GM23248 (cell line): ENCODE measurements around the gene RNASET2. TPM values are rescaled to one million over a fixed set of nuclear protein-coding genes. Genes with fewer than 3 reads are reported as not detected.

Experiments
- DNase-seq: peaks from one replicate; pipeline ENCODE4 v3.0.0-alpha.2; 2015
- H2AFZ ChIP-seq: fragments of 200-600 bp; sonication (generic); 2 replicates; pipeline ENCODE4 v1.6.1; 2016; ENCODE audit warnings: antibody characterized with exemption
- H3F3A ChIP-seq: fragments of 200-600 bp; sonication (generic); 2 replicates; pipeline ENCODE4 v1.6.1; 2016; ENCODE audit warnings: mild to moderate bottlenecking, antibody characterized with exemption, mixed run types; ENCODE audit not compliant: insufficient read depth
- H3K27ac ChIP-seq: fragments of 200-600 bp; sonication (generic); 2 replicates; pipeline ENCODE4 v1.5.1; 2016; ENCODE audit warnings: mild to moderate bottlenecking
- H3K27me3 ChIP-seq: fragments of 200-600 bp; sonication (generic); replicated peaks from 2 replicates; pipeline ENCODE4 v1.6.1; 2016; ENCODE audit warnings: mild to moderate bottlenecking; ENCODE audit not compliant: insufficient read depth
- H3K36me3 ChIP-seq: fragments of 200-600 bp; sonication (generic); 2 replicates; pipeline ENCODE4 v1.6.1; 2016; ENCODE audit warnings: low read depth, mild to moderate bottlenecking
- H3K4me1 ChIP-seq: fragments of 200-600 bp; sonication (generic); 2 replicates; pipeline ENCODE4 v1.6.1; 2016; ENCODE audit warnings: mild to moderate bottlenecking; ENCODE audit not compliant: insufficient read depth
- H3K4me2 ChIP-seq: fragments of 200-600 bp; sonication (generic); one replicate; pipeline ENCODE4 v1.6.1; 2016; ENCODE audit warnings: mild to moderate bottlenecking; ENCODE audit not compliant: unreplicated experiment
- H3K4me3 ChIP-seq: fragments of 200-600 bp; sonication (generic); 2 replicates; pipeline ENCODE4 v1.5.1; 2016; ENCODE audit warnings: mild to moderate bottlenecking
- H3K79me2 ChIP-seq: fragments of 200-600 bp; sonication (generic); 2 replicates; pipeline ENCODE4 v1.6.1; 2016; ENCODE audit warnings: mild to moderate bottlenecking; ENCODE audit not compliant: insufficient read depth
- H3K9ac ChIP-seq: fragments of 200-600 bp; sonication (generic); 2 replicates; pipeline ENCODE4 v1.6.1; 2016; ENCODE audit warnings: mild to moderate bottlenecking
- H3K9me2 ChIP-seq: fragments of 200-600 bp; sonication (generic); 2 replicates; pipeline ENCODE4 v1.6.1; 2016; ENCODE audit warnings: mixed run types, mild to moderate bottlenecking, moderate library complexity; ENCODE audit not compliant: insufficient read depth
- H3K9me3 ChIP-seq: fragments of 200-600 bp; sonication (generic); one replicate; pipeline ENCODE4 v1.6.1; 2017; ENCODE audit warnings: low read depth
- H4K20me1 ChIP-seq: fragments of 200-600 bp; sonication (generic); 2 replicates; pipeline ENCODE4 v1.6.0; 2016; ENCODE audit not compliant: insufficient read depth
- EZH2 ChIP-seq: fragments of 200-600 bp; sonication (generic); IDR thresholded peaks from 2 replicates; pipeline ENCODE4 v1.6.1; 2018; ENCODE audit warnings: antibody characterized with exemption, mild to moderate bottlenecking; ENCODE audit not compliant: insufficient read depth, poor library complexity, severe bottlenecking
- EZH2phosphoT487 ChIP-seq: fragments of 200-600 bp; sonication (generic); IDR thresholded peaks from 2 replicates; pipeline ENCODE4 v1.6.1; 2018; ENCODE audit warnings: antibody characterized with exemption, moderate library complexity, mild to moderate bottlenecking, low read depth; ENCODE audit not compliant: insufficient read depth
- WGBS, 2 experiments: methylation state at CpG; one replicate each; pipeline ENCODE4 v1.1.6; 2015 to 2017; ENCODE audit warnings: low lambda C conversion rate in 2 of 2, low coverage in 1 of 2; ENCODE audit errors: missing lambda C conversion rate in 2 of 2; 5-methylcytosine and 5-hydroxymethylcytosine counted together
- in situ Hi-C: fragments of 300-500 bp; cut with MboI; formaldehyde crosslinking; loops from 2 replicates; pipeline ENCODE4 v1.15.0; 2020
- polyA plus RNA-seq: library from polyadenylated mRNA; unstranded; fragments of >200 nt; fragmentation: Nextera tagmentation; extraction: Ambion mirVana; gene quantifications from 2 replicates; pipeline ENCODE4 v1.2.1, GENCODE V29; 2016
- total RNA-seq: library from RNA; depleted of rRNA; stranded (reverse); fragments of >200 nt; shearing (Covaris generic); gene quantifications from 2 replicates; pipeline ENCODE4 v1.2.3, GENCODE V29; 2014

The RNASET2 gene
- total and polyA plus RNA-seq, 2 experiments from 2014 or later = 26.8 to 34.4 TPM

GRCh38 chr6:166906376-166907044, 49.8 kb downstream of the RNASET2 start:
- no peaks in the 10 kb centered on the region for H3K27me3 ChIP-seq
- H3K36me3 ChIP-seq = no peaks in the 10 kb centered on the region
- no peaks in the 10 kb centered on the region for H3F3A ChIP-seq
- no peaks in the 10 kb centered on the region for H3K79me2 ChIP-seq
- no peak overlapping the region for H2AFZ ChIP-seq
- H3K27ac ChIP-seq = no peak overlapping the region
- no peak overlapping the region for H3K4me2 ChIP-seq
- H3K4me1 ChIP-seq = no peaks in the 10 kb centered on the region
- H3K9me3 ChIP-seq = no peaks in the 10 kb centered on the region
- H4K20me1 ChIP-seq = no peaks in the 10 kb centered on the region
- no peak for DNase-seq
- in situ Hi-C loops = no loop called here
- no peak overlapping the region for H3K9ac ChIP-seq
- whole genome bisulfite sequencing, 2 experiments = 49 to 50% methylated on average over 12 to 17 of the region's 17 CpGs
- H3K4me3 ChIP-seq = no peak overlapping the region
- no peaks in the 10 kb centered on the region for H3K9me2 ChIP-seq
- TF ChIP-seq EZH2 (no peak), EZH2phosphoT487 (no peak)

GRCh38 chr6:166905505-166906134, 50.7 kb downstream of the RNASET2 start:
- Histone ChIP-seq H3K27ac (no peak overlapping the region), H3K27me3 (no peaks in the 10 kb centered on the region), H3K9me2 (no peaks in the 10 kb centered on the region), H3K9me3 (no peaks in the 10 kb centered on the region), H2AFZ (no peak overlapping the region), H3K79me2 (no peaks in the 10 kb centered on the region), H3K4me3 (no peak overlapping the region), H3K4me2 (no peak overlapping the region), H4K20me1 (no peaks in the 10 kb centered on the region), H3K9ac (no peak overlapping the region), H3F3A (no peaks in the 10 kb centered on the region), H3K36me3 (no peaks in the 10 kb centered on the region), H3K4me1 (no peaks in the 10 kb centered on the region)
- no peak for DNase-seq
- 28 to 29% methylated on average over 11 to 12 of the region's 12 CpGs for WGBS, 2 experiments
- in situ Hi-C loops = no loop called here
- no peak for TF ChIP-seq EZH2
- no peak for TF ChIP-seq EZH2phosphoT487

GRCh38 chr6:166905013-166905412, 51.3 kb downstream of the RNASET2 start:
- Histone ChIP-seq H3K9me2 (no peaks in the 10 kb centered on the region), H3K27ac (no peak overlapping the region), H2AFZ (no peak overlapping the region), H3K4me2 (no peak overlapping the region), H3K27me3 (no peaks in the 10 kb centered on the region), H3K9ac (no peak overlapping the region), H3F3A (no peaks in the 10 kb centered on the region), H4K20me1 (no peaks in the 10 kb centered on the region), H3K79me2 (no peaks in the 10 kb centered on the region), H3K4me1 (no peaks in the 10 kb centered on the region), H3K9me3 (no peaks in the 10 kb centered on the region), H3K4me3 (no peak overlapping the region), H3K36me3 (no peaks in the 10 kb centered on the region)
- 34 to 42% methylated on average over 10 of the region's 10 CpGs for WGBS, 2 experiments
- in situ Hi-C loops = no loop called here
- no peak for TF ChIP-seq EZH2phosphoT487
- no peak for TF ChIP-seq EZH2
- no peak for DNase-seq

GRCh38 chr6:166904101-166904746, 52.1 kb downstream of the RNASET2 start:
- Histone ChIP-seq H3K9me3 (no peaks in the 10 kb centered on the region), H3K79me2 (no peaks in the 10 kb centered on the region), H3K4me1 (no peaks in the 10 kb centered on the region), H3K36me3 (no peaks in the 10 kb centered on the region), H3F3A (no peaks in the 10 kb centered on the region), H3K9ac (no peak overlapping the region), H3K9me2 (no peaks in the 10 kb centered on the region), H3K27ac (no peak overlapping the region), H2AFZ (no peak overlapping the region), H3K4me3 (no peak overlapping the region), H3K4me2 (no peak overlapping the region), H4K20me1 (no peaks in the 10 kb centered on the region), H3K27me3 (no peaks in the 10 kb centered on the region)
- in situ Hi-C loops = no loop called here
- TF ChIP-seq EZH2 (no peak), EZH2phosphoT487 (no peak)
- WGBS, 2 experiments = 33 to 36% methylated on average over 23 of the region's 23 CpGs
- no peak for DNase-seq
